Hematopoietic multipotent progenitor cell treated with erythropoietin and hydrocortisone succinate and interleukin-3 and kit ligand, for 17 days (in vitro differentiated cells): Measurements from ENCODE around the gene FAM90A26.
"Not testable (repeated sequence)": the region's sequence is repeated elsewhere in the genome, so short reads cannot be mapped to it uniquely, and the experiment has no call there.

Source experiments
- DNase-seq: peaks from one replicate; pipeline ENCODE4 v3.0.0-alpha.2; 2015; ENCODE audit warnings: low spot score

The FAM90A26 gene, protein sequence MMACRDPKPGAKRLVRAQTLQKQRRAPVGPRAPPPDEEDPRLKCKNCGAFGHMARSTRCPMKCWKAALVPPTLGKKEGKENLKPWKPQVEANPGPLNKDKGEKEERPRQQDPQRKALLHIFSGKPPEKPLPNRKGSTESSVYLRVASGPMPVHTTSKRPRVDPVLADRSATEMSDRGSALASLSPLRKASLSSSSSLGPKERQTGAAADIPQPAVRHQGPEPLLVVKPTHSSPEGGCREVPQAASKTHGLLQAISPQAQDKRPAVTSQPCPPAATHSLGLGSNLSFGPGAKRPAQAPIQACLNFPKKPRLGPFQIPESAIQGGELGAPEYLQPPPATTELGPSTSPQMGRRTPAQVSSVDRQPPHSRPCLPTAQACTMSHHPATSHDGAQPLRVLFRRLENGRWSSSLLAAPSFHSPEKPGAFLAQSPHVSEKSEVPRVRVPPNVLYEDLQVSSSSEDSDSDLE

DNA sequence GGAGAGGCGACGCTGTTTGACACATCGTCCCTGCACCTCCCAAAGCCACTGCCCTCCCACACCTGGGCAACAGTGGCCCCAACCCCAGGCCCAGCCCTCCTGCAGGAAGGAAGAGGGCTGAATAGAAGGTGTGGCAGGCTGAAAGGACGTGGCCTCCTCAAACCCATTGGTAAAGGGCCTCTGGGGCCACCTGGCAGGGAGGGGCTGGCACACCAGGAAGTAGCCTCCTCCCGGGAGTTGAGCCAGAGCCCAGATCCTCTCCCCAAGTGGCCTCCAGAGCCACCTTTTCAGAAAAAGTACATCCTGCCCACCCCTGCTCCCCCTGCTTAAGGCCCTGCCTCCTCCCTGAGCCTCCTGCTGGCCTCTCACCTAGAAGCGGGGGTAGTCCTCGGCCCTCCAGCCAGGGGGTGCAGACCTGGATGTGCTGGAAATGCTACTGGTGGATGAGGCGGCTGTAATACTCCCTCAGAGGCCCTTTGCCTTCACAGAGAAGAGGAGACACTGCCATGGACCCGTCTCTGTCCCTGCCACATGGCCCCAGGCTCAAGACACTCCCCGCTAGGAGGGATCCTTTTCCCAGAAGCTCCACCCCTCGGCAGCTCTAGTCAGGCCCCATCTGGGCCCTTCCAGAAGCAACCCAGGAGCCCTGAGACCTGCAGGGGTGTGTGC lies at the start of gene FAM90A26:
Gene FAM90A26, plus strand, starts transcription at position 619 of the 669 bp plus-strand sequence. CDS start 2,764 bp downstream, outside the sequence.
- DNase-seq, result not testable (repeated sequence)

DNA sequence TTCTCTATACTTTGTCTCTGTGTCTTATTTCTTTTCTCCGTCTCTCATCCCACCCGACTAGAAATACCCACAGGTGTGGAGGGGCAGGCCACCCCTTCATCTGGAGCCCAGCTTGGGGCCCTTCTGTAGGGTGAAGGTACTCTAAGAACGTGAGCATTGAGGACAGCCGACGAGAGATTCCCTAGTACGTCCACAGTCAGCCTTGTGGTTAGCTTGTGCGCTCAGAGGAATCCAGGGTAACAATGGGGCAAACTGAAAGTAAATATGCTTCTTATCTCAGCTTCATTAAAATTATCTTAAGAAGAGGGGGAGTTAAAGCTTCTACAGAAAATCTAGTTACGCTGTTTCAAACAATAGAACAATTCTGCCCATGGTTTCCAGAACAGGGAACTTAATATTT lies 47.5 kb upstream of the FAM90A26 start:
- not testable (repeated sequence) for DNase-seq

DNA sequence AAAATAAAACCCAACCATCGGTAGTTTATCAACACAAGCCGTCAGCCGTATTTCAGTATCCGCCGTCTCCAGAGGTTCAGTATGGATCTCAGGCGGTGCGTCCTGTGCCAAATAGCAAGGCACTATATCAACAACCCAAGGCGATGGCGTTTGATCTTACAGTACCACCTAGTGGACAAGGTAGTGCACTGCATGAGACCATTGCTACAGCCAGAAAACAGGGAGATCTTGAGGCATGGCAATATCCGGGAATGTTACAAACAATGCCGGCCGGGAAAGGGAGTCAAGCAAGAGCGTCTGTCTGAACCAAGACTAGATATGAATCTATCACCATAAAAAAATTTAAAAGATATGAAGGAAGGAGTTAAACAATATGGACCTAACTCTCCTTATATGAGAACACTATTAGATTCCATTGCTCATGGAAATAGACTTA lies 46.6 kb upstream of the FAM90A26 start:
- DNase-seq, result peak; percentile 44

DNA sequence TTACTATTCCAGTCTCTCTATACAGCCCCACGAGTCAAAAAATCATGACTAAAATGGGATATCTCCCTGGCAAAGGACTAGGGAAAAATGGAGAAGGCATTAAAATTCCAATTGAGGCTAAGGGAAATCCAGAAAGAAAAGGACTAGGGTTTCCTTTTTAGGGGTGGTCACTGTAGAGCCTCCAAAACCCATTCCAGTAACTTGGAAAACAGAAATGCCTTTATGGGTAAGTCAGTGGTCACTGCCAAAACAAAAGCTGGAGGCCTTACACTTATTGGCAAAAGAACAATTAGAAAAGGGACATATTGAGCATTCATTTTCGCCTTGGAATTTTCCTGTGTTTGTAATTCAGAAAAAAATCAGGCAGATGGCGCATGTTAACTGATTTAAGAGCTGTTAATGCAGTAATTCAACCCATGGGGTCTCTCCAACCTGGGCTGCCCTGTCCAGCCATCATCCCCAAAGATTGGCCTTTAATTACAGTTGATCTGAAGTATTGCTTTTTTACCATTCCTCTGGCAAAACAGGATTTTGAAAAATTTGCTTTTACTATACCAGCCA lies 44.5 kb upstream of the FAM90A26 start:
- not testable (repeated sequence) for DNase-seq

DNA sequence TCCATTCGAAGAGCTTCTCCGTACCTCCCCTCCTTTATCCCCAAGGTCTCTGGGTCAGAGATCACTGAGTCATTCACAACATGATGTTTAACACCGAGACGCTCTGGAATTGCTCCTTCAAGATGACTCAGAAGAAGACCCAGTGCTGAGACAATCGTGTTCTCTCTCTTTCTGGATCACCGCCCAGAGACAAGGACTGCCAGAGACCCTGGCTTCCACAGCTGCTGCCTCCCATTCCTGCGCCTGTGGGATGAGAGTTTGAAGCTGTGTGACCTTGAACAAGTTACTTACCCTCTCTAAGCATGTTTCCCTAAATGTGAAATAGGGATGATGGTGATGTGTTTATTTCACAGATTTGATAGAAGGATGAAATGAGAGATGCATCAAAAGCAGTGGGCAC lies 38.8 kb upstream of the FAM90A26 start:
- not testable (repeated sequence) for DNase-seq

DNA sequence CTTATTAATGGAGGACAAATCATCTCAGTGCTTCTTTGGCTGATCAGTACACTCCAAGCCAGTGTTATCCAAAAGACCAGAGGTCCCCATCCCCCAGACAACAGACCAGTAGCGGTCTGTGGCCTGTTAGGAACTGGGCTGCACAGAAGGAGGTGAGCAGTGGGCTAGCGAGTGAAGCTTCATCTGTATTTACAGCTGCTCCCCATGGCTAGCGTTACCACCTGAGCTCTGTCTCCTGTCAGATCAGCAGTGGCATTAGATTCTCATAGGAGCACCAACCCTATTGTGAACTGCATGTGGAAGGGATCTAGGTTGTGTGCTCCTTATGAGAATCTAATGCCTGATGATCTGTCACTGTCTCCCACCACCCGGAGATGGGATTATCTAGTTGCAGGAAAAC lies 37.4 kb upstream of the FAM90A26 start:
- not testable (repeated sequence) for DNase-seq

DNA sequence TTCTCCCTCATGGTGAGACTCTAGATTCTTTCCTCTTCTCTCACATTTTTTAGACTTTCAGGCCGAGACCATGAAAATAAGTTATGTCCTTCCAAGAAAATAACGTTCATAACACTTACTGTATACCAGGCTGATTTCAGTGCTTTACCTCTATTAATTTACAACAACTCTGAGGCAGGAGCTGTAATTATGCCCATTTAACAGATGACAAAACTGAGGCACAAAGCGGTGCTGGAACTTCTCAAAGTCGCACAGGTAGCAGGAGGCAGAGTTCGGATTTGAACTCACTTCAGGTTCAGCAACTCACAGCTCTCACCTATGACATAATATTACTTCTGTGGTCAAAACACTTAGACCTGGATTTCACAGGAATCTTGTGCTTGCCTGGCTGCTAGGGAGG lies 36.2 kb upstream of the FAM90A26 start:
- not testable (repeated sequence) for DNase-seq

DNA sequence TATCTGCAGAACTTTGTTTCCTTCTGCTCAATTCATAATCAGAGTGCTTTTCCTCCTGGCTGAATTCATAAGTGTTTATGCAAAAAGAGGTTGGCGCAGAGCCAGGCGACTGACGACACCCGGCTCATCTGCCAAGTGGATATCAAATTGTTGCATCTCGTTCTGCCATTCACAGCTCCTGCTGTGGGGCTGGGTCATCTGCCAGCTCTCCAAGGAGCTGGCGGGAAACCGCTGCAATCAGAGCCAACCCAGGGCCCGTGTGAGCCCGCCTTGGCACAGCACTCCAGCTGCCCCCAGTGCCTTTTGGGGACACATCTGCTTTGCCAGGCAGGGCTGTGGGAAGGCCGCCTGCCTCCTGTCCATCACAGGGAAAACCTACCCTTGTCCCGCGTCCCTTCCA lies 35.7 kb upstream of the FAM90A26 start:
- DNase-seq, result not testable (repeated sequence)

DNA sequence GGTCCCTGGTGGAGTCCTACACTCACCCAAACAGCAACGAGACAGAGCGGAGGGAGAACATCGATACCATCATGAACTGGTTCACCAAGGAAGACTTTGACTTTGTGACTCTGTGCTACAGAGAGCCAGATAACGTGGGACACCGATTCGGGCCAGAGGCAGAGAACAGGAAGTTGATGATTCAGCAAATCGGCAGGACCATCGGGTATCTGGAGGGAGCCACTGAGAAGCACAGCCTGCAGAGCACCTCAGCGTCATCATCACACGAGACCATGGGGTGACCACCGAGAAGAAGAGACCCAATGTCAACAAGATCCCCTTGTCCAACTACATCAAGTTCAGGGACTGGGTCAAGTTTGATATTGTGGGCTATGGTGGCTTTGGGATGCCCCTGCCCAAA lies 29.2 kb upstream of the FAM90A26 start:
- peak; percentile 1 for DNase-seq

DNA sequence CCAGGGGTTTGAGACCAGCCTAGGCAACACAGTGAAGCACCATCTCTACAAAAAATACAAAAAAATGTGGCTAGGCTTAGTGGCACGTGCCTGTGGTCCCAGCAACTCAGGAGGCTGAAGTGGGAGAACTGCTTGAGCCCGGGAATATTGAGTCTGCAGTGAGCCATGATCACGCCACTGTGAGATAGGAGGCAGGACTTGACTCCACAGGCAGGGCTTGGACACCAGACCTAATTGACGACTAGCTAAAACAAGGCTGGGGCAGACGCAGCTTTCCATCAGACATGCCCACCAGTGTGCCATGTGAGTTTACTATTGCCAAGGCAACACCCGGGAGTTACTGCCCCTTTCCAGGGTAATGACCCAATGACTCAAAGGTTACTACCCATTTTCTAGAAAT lies 27.4 kb upstream of the FAM90A26 start:
- not testable (repeated sequence) for DNase-seq

DNA sequence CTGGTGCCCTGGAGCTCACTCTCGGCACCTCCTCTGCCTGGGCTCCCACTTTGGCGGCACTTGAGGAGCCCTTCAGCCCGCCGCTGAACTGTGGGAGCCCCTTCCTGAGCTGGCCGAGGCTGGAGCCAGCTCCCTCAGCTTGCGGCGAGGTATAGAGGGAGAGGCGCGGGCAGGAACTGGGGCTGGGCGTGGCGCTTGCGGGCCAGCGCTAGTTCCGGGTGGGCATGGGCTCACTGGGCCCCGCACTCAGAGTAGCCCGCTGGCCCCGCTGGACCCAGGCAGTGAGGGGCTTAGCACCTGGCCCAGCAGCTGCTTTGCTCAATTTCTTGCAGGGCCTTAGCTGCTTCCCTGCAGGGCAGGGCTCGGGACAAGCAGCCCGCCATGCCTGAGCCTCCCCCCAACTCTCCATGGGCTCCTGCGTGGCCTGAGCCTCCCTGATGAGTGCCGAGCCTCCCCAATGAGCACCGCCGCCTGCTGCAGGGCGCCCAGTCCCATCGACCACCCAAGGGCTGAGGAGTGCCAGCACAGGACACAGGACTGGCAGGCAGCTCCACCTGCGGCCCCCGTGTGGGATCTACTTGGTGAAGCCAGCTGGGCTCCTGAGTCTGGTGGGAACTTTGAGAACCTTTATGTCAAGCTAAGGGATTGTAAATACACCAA lies 26.7 kb upstream of the FAM90A26 start:
- DNase-seq, result peak; percentile 1

DNA sequence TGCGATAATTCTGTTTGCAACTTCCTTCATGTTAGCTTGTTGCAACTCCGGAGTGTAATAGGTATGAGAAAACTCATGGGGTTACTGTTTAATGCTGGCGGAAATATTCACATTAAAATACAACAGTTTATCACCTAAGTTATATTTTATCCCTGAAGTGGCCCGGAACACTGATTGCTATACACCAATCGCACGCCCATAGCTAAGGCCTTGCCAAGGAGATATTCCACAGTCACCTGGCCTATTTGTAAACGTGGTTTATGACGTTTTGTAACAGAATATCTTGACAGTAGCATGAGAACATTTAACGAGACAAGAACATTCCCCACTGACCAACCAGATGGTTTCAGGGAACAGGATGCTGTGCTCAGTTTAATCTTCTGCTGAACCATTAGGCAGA lies 23.2 kb upstream of the FAM90A26 start:
- DNase-seq, result peak; percentile 1

DNA sequence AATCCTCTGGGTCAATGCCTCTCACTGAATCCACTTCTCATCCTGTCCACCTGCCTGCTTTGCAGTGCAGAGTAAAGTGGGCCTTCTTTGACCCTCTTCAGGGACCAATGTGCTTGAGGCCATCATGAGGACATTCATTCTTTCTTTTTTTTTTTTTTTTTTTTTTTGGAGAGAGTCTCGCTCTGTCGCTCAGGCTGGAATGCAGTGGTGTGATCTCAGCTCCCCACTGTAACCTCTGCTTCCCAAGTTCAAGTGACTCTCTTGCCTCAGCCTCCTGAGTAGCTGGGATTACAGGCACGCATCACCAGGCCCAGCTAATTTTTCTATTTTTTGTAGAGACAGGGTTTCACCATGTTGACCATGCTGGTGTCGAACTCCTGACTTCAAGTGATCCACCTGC lies 22.8 kb upstream of the FAM90A26 start:
- DNase-seq, result not testable (repeated sequence)

DNA sequence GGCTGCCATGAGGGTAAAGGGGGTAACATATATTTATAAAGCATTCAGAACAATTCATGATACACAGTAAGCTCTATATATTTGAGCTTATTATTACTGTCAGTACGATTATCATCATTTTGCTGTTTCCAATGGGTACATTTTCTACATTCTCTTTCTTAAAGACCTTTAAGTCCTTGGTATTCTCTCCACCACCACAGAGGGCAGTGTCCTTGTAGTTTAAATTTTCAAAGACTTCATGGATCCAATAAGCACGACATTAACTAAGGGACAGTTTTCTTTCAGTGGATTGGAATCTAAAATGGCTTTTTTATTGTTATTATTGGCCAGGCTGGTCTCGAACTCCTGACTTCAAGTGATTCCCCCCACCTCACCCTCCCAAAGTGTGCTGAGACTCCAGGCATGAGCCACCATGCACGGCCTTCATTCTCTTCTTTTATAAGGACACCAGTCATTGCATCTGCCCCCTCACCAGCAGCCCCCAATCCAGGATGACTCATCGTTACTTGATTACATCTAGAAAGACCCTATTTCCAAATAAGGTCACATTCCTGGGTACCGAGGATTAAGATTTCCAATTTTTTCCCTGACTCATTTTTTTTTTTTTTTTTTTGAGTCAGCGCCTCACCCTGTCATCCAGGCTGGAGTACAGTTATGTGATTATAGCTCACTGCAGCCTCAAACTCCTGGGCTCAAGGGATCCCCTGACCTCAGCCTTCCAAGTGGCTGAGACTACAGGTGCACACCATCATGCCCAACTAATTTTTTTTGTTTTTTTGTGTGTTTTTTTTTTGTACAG lies 21.4 kb upstream of the FAM90A26 start:
- DNase-seq, result peak; percentile 1

DNA sequence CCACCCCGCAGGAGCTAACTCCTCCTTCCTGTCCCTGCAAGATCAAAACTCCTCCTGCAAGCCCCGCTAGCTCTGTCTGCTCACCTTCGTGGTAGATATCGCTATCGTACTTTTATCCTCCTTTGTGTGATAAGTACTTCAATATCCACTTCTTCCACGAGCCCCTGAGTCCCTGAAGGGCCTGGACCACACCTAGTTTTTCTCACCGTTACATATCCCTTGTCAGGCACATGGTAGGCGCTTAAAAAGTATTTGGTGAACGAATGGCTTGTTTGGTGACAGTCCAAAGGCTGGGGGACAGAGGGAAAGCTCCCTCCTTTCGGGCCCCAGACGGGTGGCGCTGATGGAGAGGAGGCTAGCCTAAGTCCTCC lies 18.4 kb upstream of the FAM90A26 start:
- DNase-seq, result peak; percentile 9

DNA sequence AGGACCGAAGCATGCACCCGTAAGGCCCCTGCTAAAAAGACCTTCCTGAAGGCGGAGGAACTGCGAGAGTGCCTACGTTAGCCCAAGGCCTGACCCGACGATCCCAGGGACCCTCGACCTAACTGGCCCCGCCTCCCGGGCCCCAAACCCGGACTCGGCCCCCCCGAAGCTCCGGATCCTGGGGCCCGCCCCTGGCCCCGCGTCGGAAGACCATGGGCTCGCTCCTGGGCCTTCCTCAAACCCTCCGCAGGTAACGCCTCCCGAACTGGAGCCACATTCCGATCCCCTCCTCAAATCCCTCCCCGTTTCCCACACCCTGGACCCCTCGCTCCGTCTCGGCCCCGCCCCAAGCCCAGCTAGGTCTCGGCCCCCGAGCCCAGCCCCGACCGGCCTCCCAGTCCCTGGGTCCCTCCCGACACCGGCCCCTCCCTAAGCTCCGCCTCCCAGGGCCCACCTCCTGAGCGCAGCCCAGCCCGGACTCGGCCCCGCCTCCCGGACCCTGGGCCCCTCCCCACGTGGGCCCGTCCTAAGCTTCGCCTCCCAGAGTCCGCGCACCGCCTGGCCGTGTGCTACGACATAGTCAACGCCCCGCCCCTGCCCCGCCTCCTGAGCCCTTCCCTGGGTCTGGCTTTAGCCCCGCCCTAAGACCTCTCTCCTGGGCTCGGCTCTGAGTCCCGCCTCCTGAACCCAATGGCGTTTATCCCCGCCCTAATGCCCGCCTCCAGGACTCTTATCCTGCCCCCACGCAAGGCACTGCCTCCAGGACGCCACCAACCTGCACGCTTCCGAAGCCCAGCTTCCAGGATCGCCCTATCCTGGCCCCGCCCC lies 17.8 kb upstream of the FAM90A26 start:
- DNase-seq, result peak; percentile 83

DNA sequence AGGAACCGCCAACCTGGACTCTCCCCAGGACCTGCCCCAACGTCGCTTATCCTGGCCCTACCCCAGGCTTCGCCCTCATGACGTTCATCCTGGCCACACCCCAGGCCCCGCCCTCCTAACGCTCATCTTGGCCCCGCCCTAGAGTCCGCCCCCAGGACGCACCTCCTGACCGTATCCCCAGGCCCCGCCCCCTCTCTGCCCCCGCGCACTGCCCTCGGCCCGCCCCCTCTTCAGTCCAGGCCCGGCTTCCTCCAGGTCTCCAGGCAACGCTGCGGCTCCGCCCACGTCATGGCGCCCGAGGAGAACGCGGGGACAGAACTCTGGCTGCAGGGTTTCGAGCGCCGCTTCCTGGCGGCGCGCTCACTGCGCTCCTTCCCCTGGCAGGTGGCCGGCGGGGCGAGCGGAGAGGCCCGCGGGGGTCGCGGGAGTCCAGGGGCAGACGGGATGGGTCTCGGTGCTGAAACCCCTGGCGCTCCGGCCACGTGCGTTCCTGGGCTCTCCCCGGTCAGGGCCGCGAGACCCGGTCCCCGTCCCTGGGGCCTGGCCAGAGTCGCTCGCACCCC lies 17.1 kb upstream of the FAM90A26 start:
- peak; percentile 92 for DNase-seq

DNA sequence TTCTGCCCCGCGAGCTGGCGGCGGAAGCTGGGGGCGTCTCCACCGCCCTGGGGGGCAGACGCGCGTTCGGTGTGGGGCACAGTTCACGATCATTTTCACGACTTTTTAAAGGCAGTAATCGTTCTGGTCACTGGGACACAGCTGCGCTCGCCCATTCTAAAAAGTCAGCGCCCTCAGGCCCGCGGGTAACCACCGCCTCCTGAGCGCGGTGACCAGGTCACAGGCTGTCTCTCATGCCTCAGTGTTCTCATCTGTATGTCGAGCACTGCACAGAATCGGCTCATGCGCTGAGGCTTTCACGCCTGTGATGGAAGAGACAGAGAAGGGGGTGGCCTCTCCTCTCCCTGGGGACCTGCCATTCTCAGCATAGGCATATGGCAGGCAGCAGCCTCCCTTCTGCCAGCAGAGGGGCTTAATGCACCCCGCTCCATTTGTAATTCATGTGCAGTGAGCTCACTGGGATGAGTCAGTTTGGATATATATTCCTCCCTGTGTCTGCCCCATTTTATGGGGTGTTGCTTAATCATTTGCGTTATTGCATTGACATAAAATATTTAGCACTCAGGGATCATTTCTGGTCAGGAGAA lies 16.5 kb upstream of the FAM90A26 start:
- DNase-seq, result peak; percentile 1

DNA sequence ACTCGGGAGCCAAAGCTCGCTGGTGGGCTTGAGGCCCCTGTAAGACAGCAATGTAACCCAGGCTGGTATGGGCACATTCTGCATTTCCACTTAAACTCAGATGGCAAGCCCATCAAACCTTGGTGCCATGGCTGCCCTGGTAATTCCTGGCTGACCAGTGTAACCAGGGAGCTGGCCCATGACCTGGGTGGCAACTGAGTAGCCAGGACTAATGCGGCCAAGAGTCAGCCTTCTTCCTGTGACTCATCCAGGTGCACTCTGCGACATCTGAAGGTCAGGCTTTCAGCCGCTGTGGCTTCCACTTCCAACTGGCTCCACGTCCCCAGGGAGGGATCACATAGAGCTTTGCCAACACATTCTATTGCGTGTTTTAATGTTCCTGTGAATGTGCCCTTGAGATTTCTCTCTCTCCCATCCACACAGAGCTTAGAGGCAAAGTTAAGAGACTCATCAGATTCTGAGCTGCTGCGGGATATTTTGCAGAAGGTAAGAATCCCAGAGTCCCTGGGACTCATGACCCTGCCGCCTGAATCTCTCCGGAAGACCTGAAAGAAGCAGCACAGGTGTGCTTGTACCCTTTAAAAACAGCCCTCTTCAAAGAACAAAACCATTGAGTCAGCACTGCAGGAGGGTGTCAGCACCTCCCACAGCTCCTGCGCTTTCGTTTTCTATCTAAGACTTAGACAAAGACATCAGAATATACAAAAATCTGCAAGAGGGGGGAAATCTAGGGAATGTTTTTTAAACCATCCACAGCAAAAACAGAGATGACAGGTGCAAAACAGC lies 14.9 kb upstream of the FAM90A26 start:
- DNase-seq, result peak; percentile 1
